ENCODE measurements around the gene XPR1.

The XPR1 gene

DNA sequence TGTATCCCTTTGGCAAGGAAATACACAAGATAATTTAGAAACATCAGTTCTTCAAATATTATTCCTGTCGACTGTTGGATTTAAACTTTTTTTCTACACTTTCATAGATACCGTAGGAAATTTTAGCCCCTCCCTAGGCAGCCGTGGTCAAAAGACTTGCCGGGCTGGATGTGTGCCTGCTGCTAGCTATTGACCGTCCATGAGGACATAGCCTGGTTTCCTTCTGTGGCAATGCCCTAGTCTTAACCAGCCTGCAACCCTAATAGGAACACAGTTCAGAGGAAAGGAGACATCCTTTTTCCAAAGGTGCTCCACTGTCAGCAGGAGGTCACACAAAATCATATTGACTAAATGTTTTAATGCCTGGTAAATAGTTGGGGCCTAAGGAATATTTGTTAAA lies 260.4 kb downstream of the XPR1 start:
- no peak for DNase-seq (ENCODE audit: low spot score)

DNA sequence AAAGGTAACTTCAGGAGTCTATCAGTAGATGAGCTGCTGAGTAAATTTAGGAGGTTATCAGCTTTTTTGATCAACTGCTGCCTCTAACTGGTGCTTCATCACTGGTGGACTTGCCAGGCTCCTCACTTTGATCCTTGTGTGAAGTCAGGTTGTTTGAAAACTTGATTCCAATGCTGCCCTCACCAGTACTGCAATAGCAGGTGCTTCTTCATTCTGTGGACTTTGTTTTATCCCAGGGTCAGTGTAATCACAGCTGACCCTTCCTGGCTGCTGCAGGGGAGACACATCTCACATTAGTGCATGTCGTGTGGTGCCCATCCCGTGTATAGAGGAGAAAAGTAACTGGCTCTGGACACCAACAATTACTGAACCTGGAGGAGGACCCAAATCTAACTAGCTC lies 260.9 kb downstream of the XPR1 start:
- DNase-seq (ENCODE audit: low spot score), result no peak

DNA sequence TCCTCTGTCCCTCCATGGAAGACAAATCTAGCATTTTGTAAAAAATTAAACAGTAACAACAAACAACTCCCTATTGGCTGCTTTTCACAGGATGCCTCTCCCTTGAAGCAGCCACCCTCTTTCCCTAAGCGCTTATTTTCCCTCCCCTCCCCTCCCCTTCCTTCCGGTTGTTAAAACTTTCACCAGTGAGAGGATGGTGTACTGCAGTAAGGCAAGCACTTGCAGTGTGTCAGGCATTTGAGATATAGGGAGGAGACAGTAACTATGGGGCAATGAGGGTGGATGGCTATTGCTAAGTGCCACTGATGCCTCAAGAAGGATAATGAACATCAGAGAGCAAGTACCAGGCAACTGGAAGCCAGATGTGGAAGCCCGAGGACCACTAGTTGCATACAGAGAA lies 261.8 kb downstream of the XPR1 start:
- no peak for DNase-seq (ENCODE audit: low spot score)

DNA sequence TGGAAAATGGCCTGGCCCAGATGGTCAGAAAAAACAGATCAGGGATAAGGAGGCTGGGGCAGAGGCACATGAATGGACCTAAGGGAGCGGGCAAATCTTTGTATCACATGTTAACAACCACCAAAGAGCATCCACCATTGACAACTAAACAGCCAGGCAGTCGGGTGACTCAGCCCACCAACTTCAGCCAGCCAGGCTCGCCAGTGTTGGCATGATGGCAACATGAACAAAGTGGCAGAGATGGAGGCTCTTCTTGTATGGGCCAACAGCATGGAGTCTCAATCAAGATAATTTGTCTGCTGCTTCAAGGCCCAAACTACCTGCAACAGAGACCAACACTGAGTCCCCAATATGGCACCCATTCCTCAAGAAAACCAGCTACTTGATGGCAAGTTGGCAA lies 264.3 kb downstream of the XPR1 start:
- no peak for DNase-seq (ENCODE audit: low spot score)

DNA sequence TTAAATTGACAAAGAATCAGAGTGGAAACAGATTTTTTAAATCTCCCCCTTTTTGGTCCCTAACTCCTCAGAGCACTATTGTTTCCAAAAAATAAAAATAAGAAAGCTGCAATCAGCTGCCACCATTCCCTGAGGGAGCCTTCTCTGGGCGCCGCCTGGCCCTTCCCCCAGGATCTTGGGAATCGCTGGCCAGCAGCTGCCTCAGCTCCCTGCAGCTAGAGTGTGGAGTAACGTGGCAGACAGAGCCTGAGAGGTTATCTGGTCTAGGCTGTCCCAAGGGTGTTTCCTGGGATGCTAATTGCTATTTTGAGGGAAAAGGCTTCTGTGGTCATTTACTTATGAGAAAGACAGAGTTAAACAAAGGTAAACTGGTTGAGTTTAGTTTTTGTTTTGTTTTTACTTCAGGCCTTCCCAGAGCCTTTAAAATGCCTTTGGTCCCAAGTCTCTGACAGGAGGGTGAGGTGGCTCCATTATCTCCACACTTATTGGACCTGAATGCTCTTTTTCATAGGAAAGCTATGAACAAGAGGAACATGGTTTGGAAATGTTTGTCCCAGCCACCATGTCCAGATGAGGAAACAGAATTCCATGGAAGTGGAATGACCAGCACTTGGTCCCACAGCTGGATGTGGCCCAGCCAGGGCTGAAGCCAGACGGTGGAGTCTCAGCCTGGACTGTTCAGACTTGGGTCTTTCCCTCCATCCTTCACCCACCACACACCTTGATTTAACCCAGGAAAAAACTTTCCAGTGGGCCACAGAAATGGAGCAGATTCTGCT lies 266.8 kb downstream of the XPR1 start:
- DNase-seq (ENCODE audit: low spot score), result no peak

DNA sequence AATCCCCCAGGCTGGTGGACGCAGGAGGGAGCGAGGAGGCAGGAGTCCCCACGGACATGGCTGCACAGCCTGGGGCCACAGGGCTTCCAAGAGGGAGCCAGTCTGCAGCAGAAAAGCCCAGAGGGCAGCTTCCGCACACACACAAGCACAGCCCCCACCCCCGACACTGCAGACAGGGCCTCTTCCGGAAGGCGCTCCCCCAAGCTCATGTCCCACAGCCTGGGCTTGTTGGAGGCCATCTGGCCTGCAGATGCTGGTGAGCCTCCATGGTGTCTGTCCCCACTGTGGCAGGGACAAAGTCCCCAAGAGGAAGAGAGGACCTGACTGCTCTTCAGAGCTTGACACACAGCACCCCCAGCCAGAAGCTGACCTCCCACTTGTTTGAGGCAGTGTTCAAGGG lies 267.4 kb downstream of the XPR1 start:
- no peak for DNase-seq (ENCODE audit: low spot score)

DNA sequence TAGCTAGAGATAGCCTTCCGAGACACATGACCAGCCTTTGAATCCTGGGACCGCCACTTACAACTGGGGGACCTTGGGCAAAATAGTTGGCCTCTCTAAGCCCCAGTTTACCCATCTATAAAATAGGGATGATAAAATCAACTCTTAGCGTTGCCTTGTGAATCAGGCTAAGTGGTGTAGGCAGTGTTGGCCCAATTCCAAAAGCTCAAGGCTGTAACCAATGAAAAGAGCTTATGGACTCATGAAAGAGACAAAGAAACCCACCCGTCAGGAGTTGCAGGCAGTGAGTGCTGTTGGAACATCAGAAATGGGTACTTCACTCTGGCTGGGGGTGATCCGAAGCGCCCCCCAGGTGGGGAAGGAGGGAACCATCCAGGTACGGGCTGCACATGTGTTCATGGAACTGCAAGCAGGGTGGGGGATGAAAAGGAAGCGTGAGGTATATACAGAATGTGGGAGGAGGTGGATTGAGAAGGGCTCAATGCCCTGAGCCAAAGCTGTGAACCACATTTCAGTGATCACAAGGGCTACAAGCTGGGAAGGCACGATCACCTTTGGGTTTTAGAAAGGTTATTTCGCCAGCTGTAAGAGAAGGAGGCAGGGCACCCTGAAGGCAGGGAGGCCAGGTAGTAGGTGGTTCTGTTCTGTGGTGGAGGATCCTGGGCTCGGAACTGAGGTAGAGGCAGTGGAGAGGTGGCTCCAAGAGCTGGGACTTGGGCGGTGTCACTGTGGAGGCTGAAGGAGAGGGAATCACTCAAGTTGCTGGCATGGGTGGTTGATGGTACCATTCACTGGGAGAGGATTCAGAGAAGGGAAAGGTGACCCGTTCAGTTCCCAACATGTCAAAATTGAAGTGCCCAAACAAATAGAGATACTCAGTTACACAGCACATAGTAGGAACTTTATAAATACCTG lies 269.5 kb downstream of the XPR1 start:
- no peak for DNase-seq (ENCODE audit: low spot score)

DNA sequence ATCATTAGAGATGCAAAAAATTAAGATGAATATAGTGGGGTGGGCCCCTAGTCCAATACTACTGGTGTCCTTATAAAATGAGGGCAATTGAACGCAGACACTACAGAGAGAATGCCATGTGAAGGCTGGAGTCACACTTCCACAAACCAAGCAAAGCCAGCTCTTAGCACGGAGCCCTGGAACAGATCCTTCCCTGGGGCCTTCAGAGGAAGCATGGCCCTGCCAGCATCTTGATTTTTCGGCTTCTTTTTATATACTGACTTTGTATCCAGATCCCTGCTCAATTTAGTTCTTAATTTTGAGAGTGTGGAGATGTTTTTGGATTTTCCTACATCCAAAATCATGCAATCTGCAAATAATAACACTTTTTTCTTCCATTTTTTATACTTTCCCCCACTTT lies 270.7 kb downstream of the XPR1 start:
- no peak for DNase-seq (ENCODE audit: low spot score)

DNA sequence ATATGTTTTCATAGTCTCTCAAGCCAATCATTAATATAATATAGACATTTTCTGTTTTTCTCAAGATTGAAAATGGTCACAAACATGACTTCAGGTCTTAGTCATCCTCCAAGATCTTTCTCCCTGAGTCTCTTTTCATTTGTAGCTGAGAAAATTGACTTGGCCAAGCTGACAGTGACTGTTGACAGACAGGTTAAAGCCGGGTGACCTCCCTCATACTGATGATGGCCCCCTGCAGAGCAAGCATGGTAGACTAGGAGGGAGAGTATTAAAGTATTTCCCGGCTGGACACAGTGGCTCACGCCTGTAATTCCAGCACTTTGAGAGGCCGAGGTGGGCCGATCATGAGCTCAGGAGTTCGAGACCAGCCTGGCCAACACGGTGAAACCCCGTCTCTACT lies 274.1 kb downstream of the XPR1 start:
- DNase-seq (ENCODE audit: low spot score), result no peak

DNA sequence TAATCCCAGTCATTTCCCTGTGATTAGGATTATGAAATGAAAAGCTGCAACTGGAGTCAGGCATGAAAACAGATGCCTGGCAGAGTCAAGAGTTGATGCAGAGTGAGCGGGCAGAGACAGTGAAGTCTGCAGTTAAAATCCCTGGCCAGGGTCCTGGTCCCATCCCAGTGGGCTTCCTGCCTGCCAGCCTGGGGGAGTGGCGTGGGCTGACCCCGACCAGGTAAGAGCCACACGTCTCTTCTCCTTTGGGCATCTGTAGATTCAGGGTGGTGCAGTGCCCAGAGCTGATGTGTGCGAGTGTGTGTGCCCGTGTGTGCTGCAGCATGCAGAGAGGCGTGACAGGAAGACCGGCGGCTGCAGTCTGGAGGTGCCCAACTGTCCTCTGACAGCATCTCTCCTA lies 274.7 kb downstream of the XPR1 start:
- no peak for DNase-seq (ENCODE audit: low spot score)

DNA sequence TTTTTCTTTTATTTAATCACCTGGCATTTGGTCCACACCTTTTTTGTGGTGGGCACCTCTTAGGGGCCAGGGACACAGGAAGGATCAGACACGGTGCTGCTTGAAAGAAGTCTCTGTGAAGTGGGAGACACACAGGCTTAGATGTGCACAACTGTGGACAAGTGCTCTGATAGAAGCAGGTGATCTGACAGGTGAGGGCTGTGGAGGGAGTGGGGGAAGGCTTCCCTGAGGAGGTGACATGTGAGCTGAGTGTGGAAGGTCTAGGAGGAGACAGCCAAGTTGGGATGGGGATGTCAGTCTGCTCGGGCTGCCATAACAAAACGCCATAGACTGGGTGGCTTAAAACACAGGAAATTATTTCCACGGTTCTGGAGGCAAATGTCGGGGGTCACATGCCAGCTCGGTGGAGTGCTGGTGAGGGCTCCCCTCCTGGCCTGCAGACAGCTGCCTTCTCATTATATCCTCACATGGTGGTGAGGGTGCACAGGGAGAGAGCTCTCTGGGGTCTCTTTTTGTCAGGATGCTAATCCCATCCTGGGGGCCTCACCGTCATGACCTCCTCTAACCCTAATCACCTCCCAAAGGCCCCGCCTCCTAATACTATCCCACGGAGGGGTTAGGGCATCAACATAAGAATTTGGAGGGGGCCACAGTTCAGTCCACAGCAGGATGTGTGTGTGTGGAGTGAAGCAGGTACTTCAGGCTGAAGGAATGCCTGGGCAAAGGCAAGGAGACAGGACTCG lies 275.7 kb downstream of the XPR1 start:
- no peak for DNase-seq (ENCODE audit: low spot score)

DNA sequence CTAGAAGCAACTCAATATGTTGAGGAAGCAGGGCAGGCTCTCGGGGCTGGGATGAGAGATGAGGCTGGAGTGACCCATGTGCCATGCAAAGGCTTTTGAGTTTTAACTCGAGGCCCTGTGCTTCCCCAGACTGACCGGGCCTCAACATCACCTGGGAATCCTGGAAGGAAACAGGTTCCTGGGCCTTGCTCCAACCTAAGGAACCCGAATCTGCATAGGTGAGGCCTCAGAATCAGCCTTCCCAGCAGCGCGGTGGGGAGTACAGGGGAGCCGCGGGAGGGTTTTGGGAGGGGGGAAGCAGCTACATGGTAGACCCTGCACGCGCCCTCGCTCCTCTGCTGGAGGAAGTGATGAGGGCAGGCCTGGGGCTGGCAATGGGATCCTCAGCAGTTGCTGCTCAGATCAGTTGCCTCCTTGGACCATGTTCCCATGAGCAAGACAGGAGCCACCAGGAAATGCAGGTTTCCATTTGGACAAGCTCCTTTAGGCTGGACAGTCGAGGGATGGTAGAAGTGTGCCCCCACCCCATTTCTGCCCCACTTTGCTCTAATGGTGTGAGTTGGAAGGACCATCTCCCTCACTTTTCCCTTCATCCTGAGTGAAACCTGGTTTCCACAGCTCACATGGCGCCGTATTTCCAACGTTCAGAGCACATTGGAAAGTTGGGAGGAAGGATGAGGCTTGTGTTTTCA lies 276.4 kb downstream of the XPR1 start:
- no peak for DNase-seq (ENCODE audit: low spot score)

DNA sequence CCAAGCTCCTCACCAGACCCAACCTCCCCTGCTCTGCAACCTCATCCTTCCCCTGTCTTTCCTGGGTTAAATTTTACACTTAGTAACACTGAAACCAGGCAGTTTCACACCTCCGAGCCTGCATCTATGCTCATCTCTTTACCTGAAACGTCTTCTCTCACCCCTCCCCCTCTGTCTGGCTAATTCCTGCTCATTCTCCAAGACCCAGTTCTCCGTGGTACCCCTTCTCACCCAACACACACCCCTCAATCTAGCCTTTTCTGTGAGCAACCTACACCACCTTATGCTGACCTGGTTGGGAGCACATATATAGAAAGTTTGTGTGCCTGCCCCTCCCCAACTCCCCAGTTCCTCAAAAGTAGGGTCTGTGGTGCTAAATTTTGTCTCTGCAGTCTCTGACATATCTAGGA lies 277.2 kb downstream of the XPR1 start:
- no peak for DNase-seq (ENCODE audit: low spot score)

DNA sequence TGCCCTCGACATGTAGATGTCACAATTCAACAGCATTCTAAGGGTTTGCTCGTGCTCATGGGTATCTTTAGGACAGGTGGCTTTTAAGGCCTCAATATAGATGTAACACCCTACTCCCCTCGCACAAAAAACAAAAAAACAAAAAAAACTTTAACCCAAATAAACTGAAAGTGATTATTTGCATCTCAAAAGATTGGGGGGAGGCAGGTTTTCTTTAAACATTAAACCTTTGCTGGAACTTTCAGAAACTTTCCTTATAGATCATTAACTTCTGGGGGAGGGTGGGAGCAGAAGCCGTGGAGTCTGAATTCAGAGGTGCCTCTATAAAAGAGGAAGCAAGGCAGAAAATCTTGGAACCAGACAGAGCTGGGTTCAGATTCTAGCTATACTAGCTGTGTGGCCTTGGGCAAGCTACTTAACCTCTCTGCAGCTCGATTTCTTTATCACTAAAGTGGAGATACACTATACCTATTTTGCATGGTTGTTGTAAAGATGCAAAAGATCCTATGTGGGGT lies 277.7 kb downstream of the XPR1 start:
- no peak for DNase-seq (ENCODE audit: low spot score)

DNA sequence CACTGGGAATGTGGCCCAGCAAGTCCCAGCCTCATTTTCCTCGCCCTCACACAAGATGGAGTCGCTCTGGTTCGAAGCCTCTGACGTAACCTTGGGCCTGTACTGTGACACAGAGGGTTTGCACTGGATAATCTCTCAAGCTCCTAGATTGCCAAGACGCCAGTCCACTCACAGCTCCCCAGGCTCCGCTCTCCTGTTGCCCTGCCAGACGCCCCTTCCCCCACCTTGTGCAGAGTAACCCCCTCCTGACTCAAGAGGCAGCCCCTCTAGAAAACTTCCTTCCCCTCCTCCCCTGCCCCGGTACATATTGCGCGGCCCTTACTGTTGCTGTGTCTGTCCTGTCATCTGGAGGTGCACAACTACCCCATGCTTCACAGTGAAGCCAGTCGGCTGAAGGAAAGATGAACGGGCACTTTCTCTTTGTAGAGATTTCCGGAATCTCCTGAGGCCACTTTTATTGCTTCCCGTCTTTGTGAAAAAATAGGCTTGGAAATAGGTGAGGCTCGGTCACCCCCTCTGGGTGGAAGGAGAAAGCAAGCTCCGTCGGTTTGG lies 279.9 kb downstream of the XPR1 start:
- DNase-seq (ENCODE audit: low spot score), result no peak

DNA sequence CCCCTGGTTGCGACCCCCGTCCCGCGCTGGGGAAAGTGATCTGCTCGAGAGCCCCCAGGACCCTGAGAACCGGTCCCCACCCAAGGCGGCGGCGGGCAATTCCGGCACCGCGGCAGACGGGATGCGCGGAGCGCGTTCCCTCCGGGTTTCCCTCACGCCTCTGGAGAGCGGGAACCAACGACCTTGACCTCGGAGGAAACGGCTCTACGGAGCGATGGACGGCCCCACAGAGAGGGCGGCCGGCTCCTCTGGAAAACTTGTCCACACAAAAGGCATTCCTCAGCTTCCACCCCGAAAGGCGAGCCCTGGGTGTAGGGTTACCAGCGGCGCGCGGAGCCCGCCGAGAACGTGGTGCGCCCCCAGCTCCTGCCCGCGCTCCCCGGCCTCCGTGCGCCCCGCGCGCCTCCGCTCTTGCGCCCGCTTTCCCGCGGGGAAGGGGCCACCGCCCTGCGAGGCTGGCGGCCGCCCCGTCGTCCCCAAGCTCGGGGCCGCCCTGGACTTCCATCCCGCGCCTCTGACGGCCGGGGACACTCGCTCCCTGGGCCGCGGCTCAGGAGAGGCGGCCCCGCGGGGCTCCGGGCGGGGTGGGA lies 280.5 kb downstream of the XPR1 start:
- no peak for DNase-seq (ENCODE audit: low spot score)

DNA sequence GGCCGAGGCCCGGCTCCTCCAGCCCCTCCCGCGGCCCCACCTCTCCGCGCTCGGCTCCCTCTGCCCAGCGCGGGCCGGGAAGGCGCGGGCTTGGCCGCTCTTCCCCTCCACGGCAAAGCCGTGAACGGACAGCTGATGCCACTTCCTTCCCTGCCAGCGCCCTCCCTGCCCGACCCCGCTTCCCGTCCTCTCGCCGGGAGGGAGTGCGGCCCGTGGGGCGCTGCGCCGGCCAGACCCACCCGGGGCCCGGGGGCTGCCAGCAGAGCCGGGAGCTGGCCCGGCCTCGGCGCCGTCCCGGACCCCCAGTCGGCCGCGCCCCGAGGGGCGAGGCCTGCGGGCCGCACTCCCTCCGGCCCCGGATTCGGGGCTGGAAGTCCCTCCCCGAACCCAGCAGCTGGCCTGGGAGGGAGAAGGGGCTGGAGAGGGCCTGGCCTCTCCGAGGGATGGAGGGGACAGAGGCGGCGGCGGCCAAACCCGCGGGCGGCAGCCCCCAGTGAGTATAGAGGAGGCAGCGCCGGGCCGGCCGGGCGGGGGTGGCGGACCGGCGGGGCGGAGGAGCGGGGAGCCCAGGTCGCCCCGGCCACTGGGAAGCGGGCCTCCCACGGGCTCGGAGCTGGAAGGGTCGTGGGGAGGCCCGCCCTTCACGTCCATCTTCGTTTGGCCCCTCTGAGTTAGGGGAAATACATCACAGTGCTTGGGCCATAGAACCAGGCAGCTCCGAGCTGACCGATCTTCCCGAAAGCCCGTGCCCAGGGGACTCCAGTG lies 281.2 kb downstream of the XPR1 start, which contains the start of gene KIAA1614:
Gene KIAA1614 (plus strand): TSS at position 97 of the 765 bp plus-strand sequence. CDS start 347 bp downstream, at position 444.
- DNase-seq (ENCODE audit: low spot score), result no peak

DNA sequence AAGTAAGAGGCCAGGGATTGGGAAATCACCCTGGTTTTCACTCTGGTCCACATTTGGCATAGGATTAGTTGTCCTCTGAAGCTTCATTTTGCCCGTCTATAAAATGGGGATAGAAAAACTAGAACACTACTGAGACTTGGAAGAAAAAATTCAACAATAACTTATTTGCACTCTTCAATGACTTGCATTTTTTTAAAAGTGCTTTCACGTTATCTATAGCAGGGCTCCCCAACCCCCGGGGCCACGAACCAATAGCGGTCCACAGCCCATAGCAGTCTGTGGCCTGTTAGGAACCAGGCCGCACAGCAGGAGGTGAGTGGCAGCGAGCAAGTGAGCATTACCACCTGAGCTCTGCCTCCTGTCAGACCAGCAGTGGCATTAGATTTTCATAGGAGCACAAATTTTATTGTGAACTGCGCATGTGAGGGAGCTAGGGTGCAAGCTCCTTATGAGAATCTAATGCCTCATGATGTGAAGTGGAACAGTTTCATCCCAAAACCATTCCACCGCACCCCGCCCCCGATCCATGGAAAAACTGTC lies 283.7 kb downstream of the XPR1 start:
- no peak for DNase-seq (ENCODE audit: low spot score)

DNA sequence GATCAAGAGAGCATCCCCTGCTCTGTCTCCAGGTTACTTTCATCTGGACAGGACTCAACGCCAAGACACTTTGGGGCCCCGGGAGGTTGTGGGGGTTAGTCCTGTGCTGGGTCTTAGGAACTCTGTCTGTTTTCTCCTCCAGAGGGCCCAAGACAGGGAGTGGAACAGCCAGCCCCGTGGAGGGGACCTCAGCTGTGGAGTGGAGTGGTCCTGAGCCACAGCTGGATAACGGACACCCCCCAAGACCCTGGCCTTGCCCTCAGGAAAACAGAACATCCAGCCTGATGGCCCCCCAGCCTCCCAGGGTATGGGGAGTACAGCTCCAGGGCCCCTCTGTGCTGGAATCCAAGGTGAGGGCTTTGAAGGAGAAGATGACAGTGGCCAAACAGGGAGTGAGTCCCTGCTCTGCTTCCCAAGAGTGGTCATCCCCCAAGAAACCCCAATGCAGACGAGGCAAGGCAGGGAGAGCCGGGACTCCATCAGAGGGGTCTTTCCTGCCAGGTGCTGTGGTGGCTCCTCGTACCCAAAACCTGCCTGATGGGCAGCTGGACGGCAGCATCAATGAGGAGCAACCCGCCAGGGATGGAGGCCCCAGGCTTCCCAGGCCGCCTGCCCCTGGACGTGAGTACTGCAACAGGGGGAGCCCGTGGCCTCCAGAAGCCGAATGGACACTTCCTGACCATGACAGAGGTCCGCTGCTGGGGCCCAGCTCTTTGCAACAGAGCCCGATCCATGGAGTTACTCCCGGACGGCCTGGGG lies 284.4 kb downstream of the XPR1 start:
- DNase-seq (ENCODE audit: low spot score), result no peak

Data from CD4-positive, alpha-beta T cell treated with Interleukin-6 at 100 ng/mL for 8 hours (primary cell).